Endodermal cell (in vitro differentiated cells): ENCODE measurements around the gene ADGRD1. TPM values are rescaled to one million over a fixed set of nuclear protein-coding genes. Genes with fewer than 3 reads are reported as not detected.

Experiments used
- DNase-seq: peaks from one replicate; pipeline ENCODE4 v3.0.0-alpha.2; 2017
- H3K27ac ChIP-seq: 2 replicates; pipeline ENCODE4 v1.5.1; 2013; ENCODE audit warnings: mild to moderate bottlenecking, low read depth, low read length, moderate library complexity
- H3K27me3 ChIP-seq: 2 replicates; pipeline ENCODE4 v1.6.1; 2013; ENCODE audit warnings: mild to moderate bottlenecking, low read length, moderate library complexity; ENCODE audit not compliant: insufficient read depth, control insufficient read depth, poor library complexity, severe bottlenecking
- H3K36me3 ChIP-seq: 2 replicates; pipeline ENCODE4 v1.7.0; 2013; ENCODE audit warnings: mild to moderate bottlenecking, low read length, moderate library complexity; ENCODE audit not compliant: control insufficient read depth, insufficient read depth
- H3K4me1 ChIP-seq: one replicate; pipeline ENCODE4 v1.7.0; 2013; ENCODE audit warnings: low read length; ENCODE audit not compliant: control insufficient read depth, insufficient read depth
- H3K4me3 ChIP-seq: 2 replicates; pipeline ENCODE4 v1.5.1; 2013; ENCODE audit warnings: mild to moderate bottlenecking, low read length, moderate library complexity
- H3K9ac ChIP-seq: 2 replicates; pipeline ENCODE4 v1.6.1; 2013; ENCODE audit warnings: mild to moderate bottlenecking, low read length, moderate library complexity; ENCODE audit not compliant: poor library complexity, severe bottlenecking; ENCODE audit errors: extremely low read depth
- H3K9me3 ChIP-seq: 2 replicates; pipeline ENCODE4 v1.6.1; 2013; ENCODE audit warnings: mild to moderate bottlenecking, low read length, moderate library complexity; ENCODE audit not compliant: control insufficient read depth
- H3K27ac Mint-ChIP-seq: 2 replicates; pipeline ENCODE4 v1.8.0; 2020; ENCODE audit warnings: mixed read lengths
- H3K27me3 Mint-ChIP-seq: 2 replicates; pipeline ENCODE4 v1.8.0; 2021; ENCODE audit warnings: mild to moderate bottlenecking, mixed read lengths; ENCODE audit not compliant: insufficient read depth
- H3K36me3 Mint-ChIP-seq: 2 replicates; pipeline ENCODE4 v1.8.0; 2020; ENCODE audit warnings: low read depth, mixed read lengths
- H3K4me1 Mint-ChIP-seq: 2 replicates; pipeline ENCODE4 v1.8.0; 2020; ENCODE audit warnings: mixed read lengths
- H3K4me3 Mint-ChIP-seq: 2 replicates; pipeline ENCODE4 v1.8.0; 2020; ENCODE audit warnings: mild to moderate bottlenecking, moderate library complexity, mixed read lengths
- H3K9me3 Mint-ChIP-seq: 2 replicates; pipeline ENCODE4 v1.8.0; 2020; ENCODE audit warnings: mild to moderate bottlenecking, mixed read lengths
- CTCF ChIP-seq: fragments of 200-600 bp; sonication (generic); conservative IDR thresholded peaks from 2 replicates; pipeline ENCODE4 v1.5.0; 2021; ENCODE audit warnings: antibody characterized with exemption, mild to moderate bottlenecking
- WGBS, 2 experiments: methylation state at CpG; one replicate each; pipeline versions ENCODE4 v1.1.5 to v1.1.7; 2013; ENCODE audit warnings: missing lambda C conversion rate in 2 of 2, mixed read lengths in 1 of 2; ENCODE audit not compliant: insufficient coverage in 1 of 2, insufficient read length in 1 of 2; 5-methylcytosine and 5-hydroxymethylcytosine counted together
- total RNA-seq, 2 donors: library from RNA; stranded (reverse); fragmentation: NEBNext Ultra II Directional in 1 of 2; extraction: Animal tissue kit (Norgen Biotek cat#: 25700) in 1 of 2; gene quantifications; 2 replicates in 1 of 2; 3 replicates in 1 of 2; pipeline ENCODE4 v1.2.1, GENCODE V29; 2021

ADGRD1 gene
- total RNA-seq, 2 donors from 2014 or later = 1.3 to 2.9 TPM

DNA sequence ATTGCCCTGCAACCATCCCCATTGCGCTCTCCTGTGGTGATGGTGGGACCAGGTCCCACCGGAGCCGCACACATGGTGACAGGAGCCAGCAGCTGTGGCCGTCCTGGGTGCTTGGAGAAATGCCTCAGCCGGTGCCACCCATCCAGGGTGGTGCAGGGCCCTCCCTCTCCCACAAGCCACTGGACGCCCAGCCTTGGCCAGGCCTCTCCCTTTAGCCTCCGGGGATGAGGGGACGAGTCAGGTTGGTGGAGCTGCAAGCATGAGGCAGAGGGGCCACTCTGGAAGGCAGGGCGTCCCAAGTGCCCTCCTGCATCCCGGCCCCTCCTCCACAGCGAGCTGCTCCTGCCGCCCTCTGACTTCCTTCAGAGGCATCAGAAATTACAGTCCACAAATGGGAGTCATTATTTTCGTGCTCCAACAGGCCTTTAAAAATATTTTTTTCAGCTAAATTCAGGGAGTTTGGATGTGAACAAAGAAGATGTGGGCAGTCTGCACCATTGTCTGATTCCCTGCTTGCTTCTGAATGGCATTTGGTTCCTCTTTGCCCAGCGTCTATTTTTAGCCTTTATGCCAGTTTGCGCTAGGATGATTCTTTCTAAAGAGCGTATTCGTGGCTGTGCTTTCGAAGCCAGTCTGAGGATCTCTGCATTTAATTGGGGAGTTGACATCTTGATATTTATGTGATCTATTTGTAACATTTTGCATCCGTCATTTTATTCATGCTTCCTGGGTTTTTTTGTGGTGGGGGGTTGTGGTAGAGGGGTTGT lies 189.4 kb downstream of the ADGRD1 start:
- H3K27ac Mint-ChIP-seq = no peak overlapping the region
- no peaks in the 10 kb centered on the region for H3K36me3 ChIP-seq
- WGBS, 2 experiments = 83 to 92% methylated on average over 12 to 19 of the region's 19 CpGs
- H3K9me3 Mint-ChIP-seq = no peaks in the 10 kb centered on the region
- H3K4me3 Mint-ChIP-seq = no peak overlapping the region
- peaks cover under 1% of the 10 kb centered on the region for H3K4me1 Mint-ChIP-seq
- no peak for TF ChIP-seq CTCF
- DNase-seq = no peak
- no peak overlapping the region for H3K9ac ChIP-seq
- H3K4me1 ChIP-seq = no peaks in the 10 kb centered on the region
- H3K27ac ChIP-seq = no peak overlapping the region
- no peaks in the 10 kb centered on the region for H3K9me3 ChIP-seq
- no peak overlapping the region for H3K4me3 ChIP-seq
- H3K27me3 Mint-ChIP-seq = peaks cover 6% of the 10 kb centered on the region
- no peaks in the 10 kb centered on the region for H3K36me3 Mint-ChIP-seq
- H3K27me3 ChIP-seq = no peaks in the 10 kb centered on the region

GRCh38 chr12:131146173-131146675 lies 192.5 kb downstream of the ADGRD1 start:
- H3K36me3 ChIP-seq = no peaks in the 10 kb centered on the region
- no peak for TF ChIP-seq CTCF
- H3K4me1 Mint-ChIP-seq = no peaks in the 10 kb centered on the region
- H3K4me3 ChIP-seq = no peak overlapping the region
- no peaks in the 10 kb centered on the region for H3K9me3 Mint-ChIP-seq
- H3K4me1 ChIP-seq = no peaks in the 10 kb centered on the region
- H3K27ac Mint-ChIP-seq = no peak overlapping the region
- no peak overlapping the region for H3K4me3 Mint-ChIP-seq
- no peak overlapping the region for H3K27ac ChIP-seq
- peaks cover 5% of the 10 kb centered on the region for H3K9me3 ChIP-seq
- WGBS, 2 experiments = 94 to 100% methylated on average over 1 to 3 of the region's 5 CpGs
- peaks cover 11% of the 10 kb centered on the region for H3K27me3 Mint-ChIP-seq
- no peak for DNase-seq
- H3K9ac ChIP-seq = no peak overlapping the region
- H3K27me3 ChIP-seq = no peaks in the 10 kb centered on the region
- no peaks in the 10 kb centered on the region for H3K36me3 Mint-ChIP-seq

DNA sequence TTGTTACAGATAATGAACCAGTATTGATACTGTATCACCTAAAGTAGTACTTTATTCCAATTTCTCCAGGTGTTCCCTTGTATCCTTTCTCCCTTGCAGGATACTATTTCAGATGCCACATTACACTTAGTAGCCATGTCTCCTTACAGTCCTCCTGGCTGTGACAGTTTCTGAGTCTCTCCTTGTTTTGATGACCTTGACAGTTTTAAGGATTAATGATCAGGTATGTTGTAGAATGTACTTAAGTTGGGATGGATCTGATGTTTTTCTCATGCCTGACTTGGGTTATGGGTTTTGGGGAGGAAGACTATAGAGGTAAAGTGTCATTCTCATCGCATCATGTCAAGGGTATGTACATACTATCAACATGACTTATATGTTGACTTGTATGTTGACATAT lies 193.6 kb downstream of the ADGRD1 start:
- no peak overlapping the region for H3K4me3 ChIP-seq
- no peak for TF ChIP-seq CTCF
- DNase-seq = no peak
- H3K36me3 Mint-ChIP-seq = no peaks in the 10 kb centered on the region
- H3K4me3 Mint-ChIP-seq = no peak overlapping the region
- WGBS, 2 experiments = no CpG with 5 or more reads among the region's 1 CpG
- peaks cover 5% of the 10 kb centered on the region for H3K9me3 ChIP-seq
- no peaks in the 10 kb centered on the region for H3K36me3 ChIP-seq
- H3K9me3 Mint-ChIP-seq = no peaks in the 10 kb centered on the region
- no peak overlapping the region for H3K27ac Mint-ChIP-seq
- no peak overlapping the region for H3K9ac ChIP-seq
- H3K4me1 ChIP-seq = no peaks in the 10 kb centered on the region
- no peak overlapping the region for H3K27ac ChIP-seq
- peaks cover 16% of the 10 kb centered on the region for H3K27me3 Mint-ChIP-seq
- no peaks in the 10 kb centered on the region for H3K27me3 ChIP-seq
- H3K4me1 Mint-ChIP-seq = no peaks in the 10 kb centered on the region
